MCF 10A (cell line): ENCODE measurements around the gene MAD1L1. TPM values are rescaled to one million over a fixed set of nuclear protein-coding genes. Genes with fewer than 3 reads are reported as not detected.

Source experiments
- BruUV-seq: library from RNA; stranded (reverse); fragments of 400-500 nt; replicated peaks from 2 replicates; lab custom pipeline; 2021; lab: Mats Ljungman, UMichigan
- CTCF ChIA-PET: fragments of 300-600 bp; sonication (Branson Sonifier 250); formaldehyde crosslinking; extraction: SDS; loops from one replicate; lab custom pipeline; 2021; ENCODE audit warnings: antibody characterized with exemption, inconsistent platforms; lab: Yijun Ruan, JAX
- POLR2A ChIA-PET: fragments of 300-600, 350-650 bp; sonication (Branson Sonifier 250); formaldehyde crosslinking; extraction: SDS; loops from one replicate; lab custom pipeline; 2020; ENCODE audit warnings: antibody characterized with exemption, inconsistent platforms; lab: Yijun Ruan, JAX
- DNase-seq: peaks from one replicate; pipeline ENCODE4 v3.0.0-alpha.2; 2018; ENCODE audit not compliant: unreplicated experiment
- H3K27ac Mint-ChIP-seq: one replicate; pipeline ENCODE4 v1.8.0; 2022; ENCODE audit warnings: mild to moderate bottlenecking, low read depth, mixed read lengths; ENCODE audit not compliant: unreplicated experiment
- H3K27me3 Mint-ChIP-seq: one replicate; pipeline ENCODE4 v1.8.0; 2022; ENCODE audit warnings: mixed read lengths; ENCODE audit not compliant: insufficient read depth, unreplicated experiment
- H3K36me3 Mint-ChIP-seq: one replicate; pipeline ENCODE4 v1.8.0; 2022; ENCODE audit warnings: mild to moderate bottlenecking, moderate library complexity, mixed read lengths; ENCODE audit not compliant: insufficient read depth, unreplicated experiment
- H3K4me1 Mint-ChIP-seq: one replicate; pipeline ENCODE4 v1.8.0; 2022; ENCODE audit warnings: mixed read lengths; ENCODE audit not compliant: insufficient read depth, unreplicated experiment
- H3K4me3 Mint-ChIP-seq: one replicate; pipeline ENCODE4 v1.8.0; 2022; ENCODE audit warnings: mild to moderate bottlenecking, moderate library complexity, mixed read lengths; ENCODE audit not compliant: unreplicated experiment
- H3K9me3 Mint-ChIP-seq: one replicate; pipeline ENCODE4 v1.8.0; 2022; ENCODE audit warnings: mixed read lengths; ENCODE audit not compliant: unreplicated experiment
- CTCF ChIP-seq: fragments of 200-600 bp; IDR thresholded peaks from one replicate; pipeline ENCODE4 v1.8.0; 2022; ENCODE audit warnings: antibody characterized with exemption, mild to moderate bottlenecking; ENCODE audit not compliant: unreplicated experiment
- intact Hi-C: fragments of 100-400 bp; cut with micrococcal nuclease; formaldehyde crosslinking; loops from 2 replicates; pipeline ENCODE4 v1.14.1; 2022
- total RNA-seq: library from RNA; stranded (reverse); gene quantifications from 2 replicates; pipeline ENCODE4 v1.2.3, GENCODE V29; 2022

MAD1L1 gene
- total RNA-seq, 1 experiment from 2014 or later = 25.2 TPM

GRCh38 chr7:2141021-2141410, 91.7 kb downstream of the MAD1L1 start:
- no peak overlapping the region for H3K27ac Mint-ChIP-seq
- CTCF ChIA-PET = no interaction called here
- H3K27me3 Mint-ChIP-seq = no peaks in the 10 kb centered on the region
- DNase-seq = no peak
- H3K36me3 Mint-ChIP-seq = peaks cover 6% of the 10 kb centered on the region
- POLR2A ChIA-PET = no interaction called here
- H3K4me3 Mint-ChIP-seq = no peak overlapping the region
- no peak for TF ChIP-seq CTCF
- intact Hi-C loops = no loop called here
- no TSS peak for BruUV-seq
- H3K9me3 Mint-ChIP-seq = no peaks in the 10 kb centered on the region
- H3K4me1 Mint-ChIP-seq = no peaks in the 10 kb centered on the region

GRCh38 chr7:2140216-2141020, 92.3 kb downstream of the MAD1L1 start:
- CTCF ChIA-PET = no interaction called here
- TF ChIP-seq CTCF = no peak
- Mint-ChIP-seq H3K36me3 (peaks cover 6% of the 10 kb centered on the region), H3K9me3 (no peaks in the 10 kb centered on the region), H3K4me3 (no peak overlapping the region), H3K27ac (no peak overlapping the region), H3K4me1 (no peaks in the 10 kb centered on the region), H3K27me3 (no peaks in the 10 kb centered on the region)
- no peak for DNase-seq
- intact Hi-C loops = no loop called here
- POLR2A ChIA-PET = no interaction called here
- BruUV-seq = no TSS peak

DNA sequence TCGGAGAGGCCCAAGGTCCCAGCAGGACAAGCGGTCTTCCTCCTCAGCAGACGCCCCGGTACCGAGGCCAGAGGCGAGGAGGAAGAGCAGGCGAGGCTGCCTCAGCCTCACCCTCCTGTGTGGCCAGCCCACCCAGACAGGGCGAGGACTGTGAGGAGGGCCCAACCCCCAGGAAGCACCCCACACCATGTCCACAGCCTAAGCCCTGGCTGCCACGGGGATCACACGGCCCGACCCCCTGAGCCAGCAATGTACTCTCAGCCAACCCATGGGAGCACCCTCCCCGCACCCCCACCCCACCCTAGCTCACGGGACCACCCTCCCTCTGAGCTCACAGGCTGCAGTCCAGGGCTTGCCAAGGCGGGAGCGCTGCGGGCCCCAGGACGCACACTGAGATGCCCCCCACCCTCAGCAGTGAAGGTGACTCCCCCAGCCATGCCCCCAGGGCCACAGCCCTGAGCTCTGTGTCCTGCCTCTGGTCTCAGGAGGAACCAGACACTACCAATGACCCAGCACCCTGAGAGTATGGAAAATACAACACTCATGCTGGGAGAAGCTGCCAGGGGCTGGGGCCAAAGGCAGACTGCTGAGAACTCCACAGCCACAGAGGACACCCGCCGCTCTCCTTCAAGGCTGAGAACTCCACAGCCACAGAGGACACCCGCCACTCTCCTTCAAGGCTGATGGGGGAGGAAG, 93.6 kb downstream of the MAD1L1 start:
- TF ChIP-seq CTCF = no peak
- H3K27me3 Mint-ChIP-seq = no peaks in the 10 kb centered on the region
- CTCF ChIA-PET = no interaction called here
- peaks cover 4% of the 10 kb centered on the region for H3K36me3 Mint-ChIP-seq
- POLR2A ChIA-PET = interaction anchor here (0.6 kb wide), 1 partner anchor 175 kb away, joined by 3 read pairs; no protein-coding TSS in a partner anchor
- H3K4me1 Mint-ChIP-seq = no peaks in the 10 kb centered on the region
- H3K27ac Mint-ChIP-seq = no peak overlapping the region
- no TSS peak for BruUV-seq
- intact Hi-C loops = no loop called here
- no peaks in the 10 kb centered on the region for H3K9me3 Mint-ChIP-seq
- DNase-seq = no peak
- no peak overlapping the region for H3K4me3 Mint-ChIP-seq

- Mint-ChIP-seq H3K36me3 (peaks cover 11% of the 10 kb centered on the region), H3K4me1 (no peaks in the 10 kb centered on the region), H3K27me3 (no peaks in the 10 kb centered on the region), H3K4me3 (no peak overlapping the region), H3K27ac (no peak overlapping the region), H3K9me3 (no peaks in the 10 kb centered on the region)
- no peak for TF ChIP-seq CTCF
- no TSS peak for BruUV-seq
- no peak for DNase-seq
- intact Hi-C loops = no loop called here
- ChIA-PET CTCF (interaction anchor here (0.6 kb wide), 1 partner anchor 22 kb away, joined by 3 read pairs; no protein-coding TSS in a partner anchor), POLR2A (no interaction called here)
Measured at GRCh38 chr7:2138146-2138765, 94.5 kb downstream of the MAD1L1 start.
